ENCODE results near the gene DNAH6.

DNA sequence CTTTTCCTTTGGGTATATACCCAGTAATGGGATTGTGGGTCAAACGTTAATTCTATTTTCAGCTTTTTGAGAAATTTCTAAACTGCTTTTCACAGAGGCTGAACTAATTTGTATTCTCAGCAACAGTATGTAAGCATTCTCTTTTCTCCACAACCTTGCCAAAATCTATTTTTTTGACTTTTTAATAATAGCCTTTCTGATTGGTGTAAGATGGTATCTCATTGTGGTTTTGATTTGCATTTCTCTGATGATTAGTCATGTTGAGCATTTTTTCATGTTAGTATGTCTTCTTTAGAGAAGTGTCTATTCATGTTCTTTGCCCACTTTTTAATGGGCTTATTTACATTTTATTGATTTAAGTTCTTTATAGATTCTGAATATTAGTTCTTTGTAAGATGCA is 219.1 kb downstream of the DNAH6 start:
- TF ChIP-seq POLR2A (IDR thresholded peaks at IDR 0.05) (no peak), CTCF (IDR thresholded peaks at IDR 0.05) (no peak)
